HFF-Myc (cell line): ENCODE data around the gene SDK2.

Source experiments
- DNase-seq: peaks from one replicate; pipeline ENCODE4 v3.0.0-alpha.2; 2011; ENCODE audit warnings: low read depth; ENCODE audit errors: extremely low read depth
- H3K4me3 ChIP-seq: replicated peaks from 2 replicates; pipeline ENCODE4 v1.5.1; 2011; ENCODE audit warnings: low read depth, mild to moderate bottlenecking, control low read depth, low read length
- TF ChIP-seq, protein P1 (sequence below): IDR thresholded peaks from 2 replicates; pipeline ENCODE4 v1.5.1; 2012; ENCODE audit warnings: mild to moderate bottlenecking, low read depth, low read length, control low read depth; ENCODE audit errors: missing control alignments

The SDK2 gene

DNA sequence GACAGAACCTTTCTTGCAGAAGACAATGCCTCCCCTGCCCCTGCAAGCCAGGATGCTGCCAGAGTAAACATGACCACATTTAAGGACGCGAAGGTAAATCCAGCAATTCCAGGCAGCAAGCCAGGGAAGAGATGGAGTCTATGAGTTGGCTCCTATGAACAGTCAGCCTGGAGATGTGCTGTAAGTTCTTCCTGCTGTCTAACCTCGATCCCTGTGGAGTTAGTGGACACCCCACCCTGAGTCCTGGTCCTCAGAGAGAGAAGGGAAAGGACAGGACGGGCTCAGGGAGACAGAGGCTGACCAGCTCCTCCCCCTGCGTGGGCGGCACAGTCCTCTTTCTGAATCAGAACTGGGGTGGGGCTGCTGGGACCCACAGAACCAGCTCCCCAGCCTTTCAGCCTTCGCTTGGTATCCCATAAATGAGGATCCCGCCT is 357.4 kb downstream of the SDK2 start:
- DNase-seq, result no peak
- TF ChIP-seq, protein P1, sequence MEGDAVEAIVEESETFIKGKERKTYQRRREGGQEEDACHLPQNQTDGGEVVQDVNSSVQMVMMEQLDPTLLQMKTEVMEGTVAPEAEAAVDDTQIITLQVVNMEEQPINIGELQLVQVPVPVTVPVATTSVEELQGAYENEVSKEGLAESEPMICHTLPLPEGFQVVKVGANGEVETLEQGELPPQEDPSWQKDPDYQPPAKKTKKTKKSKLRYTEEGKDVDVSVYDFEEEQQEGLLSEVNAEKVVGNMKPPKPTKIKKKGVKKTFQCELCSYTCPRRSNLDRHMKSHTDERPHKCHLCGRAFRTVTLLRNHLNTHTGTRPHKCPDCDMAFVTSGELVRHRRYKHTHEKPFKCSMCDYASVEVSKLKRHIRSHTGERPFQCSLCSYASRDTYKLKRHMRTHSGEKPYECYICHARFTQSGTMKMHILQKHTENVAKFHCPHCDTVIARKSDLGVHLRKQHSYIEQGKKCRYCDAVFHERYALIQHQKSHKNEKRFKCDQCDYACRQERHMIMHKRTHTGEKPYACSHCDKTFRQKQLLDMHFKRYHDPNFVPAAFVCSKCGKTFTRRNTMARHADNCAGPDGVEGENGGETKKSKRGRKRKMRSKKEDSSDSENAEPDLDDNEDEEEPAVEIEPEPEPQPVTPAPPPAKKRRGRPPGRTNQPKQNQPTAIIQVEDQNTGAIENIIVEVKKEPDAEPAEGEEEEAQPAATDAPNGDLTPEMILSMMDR, result no peak
- H3K4me3 ChIP-seq, result no peak overlapping the region

DNA sequence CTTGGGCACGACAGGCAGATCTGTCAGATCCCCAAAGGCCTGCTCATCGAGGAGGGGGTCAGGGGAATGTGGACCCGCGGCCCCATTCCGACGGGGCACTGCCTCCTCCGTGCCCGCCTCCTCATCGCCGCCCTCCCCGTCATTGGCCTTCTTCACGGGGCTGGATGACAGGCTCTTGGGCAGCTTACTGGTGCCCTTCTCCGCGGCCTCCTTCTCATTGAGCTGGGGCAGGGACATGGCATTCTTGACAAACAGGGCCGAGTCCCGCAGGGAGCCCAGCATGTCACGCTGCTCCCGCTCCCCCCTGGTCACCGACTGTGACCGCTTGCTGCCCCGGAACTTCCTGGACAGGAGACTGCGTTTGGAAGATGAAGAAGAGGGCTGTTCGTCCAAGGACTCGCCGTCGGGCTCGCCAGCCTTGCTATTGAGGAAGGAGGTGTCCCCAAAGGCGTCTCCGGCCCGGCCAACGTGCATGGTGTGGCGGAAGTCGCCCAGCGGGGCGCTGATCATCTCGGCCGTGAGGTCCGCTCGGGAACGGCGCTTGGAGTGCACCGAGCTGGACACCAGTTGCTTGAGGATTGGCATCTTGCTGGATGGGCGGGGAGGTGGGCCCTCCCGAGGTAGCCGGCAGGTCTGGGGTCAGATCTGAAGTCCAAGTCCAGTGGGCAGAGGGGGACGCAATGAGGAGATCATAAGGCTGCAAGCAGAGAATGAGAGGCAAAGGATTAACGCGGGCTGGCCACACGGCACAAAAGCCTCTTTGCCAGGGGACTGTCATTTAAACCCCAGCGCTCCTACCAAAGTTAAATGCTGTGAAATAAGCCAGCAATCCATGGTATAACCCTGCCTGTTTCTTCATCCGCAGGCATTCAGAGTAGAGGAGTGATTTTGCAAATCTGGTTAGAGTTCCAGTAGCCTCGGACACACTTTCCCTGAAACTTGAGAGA is 358.1 kb downstream of the SDK2 start:
- TF ChIP-seq, protein P1, result no peak
- no peak for DNase-seq

DNA sequence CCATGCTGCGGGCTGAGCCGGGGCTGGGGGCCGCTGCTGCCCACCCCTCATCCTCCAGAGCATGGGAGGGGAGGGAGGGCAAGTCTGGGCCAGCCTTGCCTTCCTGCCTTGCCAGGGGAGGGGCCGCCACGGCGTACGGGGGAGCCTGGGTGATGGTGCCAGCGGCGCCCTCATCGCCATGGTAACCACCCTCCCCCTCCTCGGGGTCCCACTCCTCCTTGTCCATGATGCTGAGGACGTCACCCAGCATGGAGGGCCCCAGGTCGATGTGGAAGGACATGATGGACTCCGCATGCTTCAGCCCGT is 358.7 kb downstream of the SDK2 start:
- H3K4me3 ChIP-seq, result no peak overlapping the region
- no peak for DNase-seq
- TF ChIP-seq, protein P1, result no peak

More for the DNA sequence above, 358.1 kb downstream of the SDK2 start:
- no peak overlapping the region for H3K4me3 ChIP-seq

DNA sequence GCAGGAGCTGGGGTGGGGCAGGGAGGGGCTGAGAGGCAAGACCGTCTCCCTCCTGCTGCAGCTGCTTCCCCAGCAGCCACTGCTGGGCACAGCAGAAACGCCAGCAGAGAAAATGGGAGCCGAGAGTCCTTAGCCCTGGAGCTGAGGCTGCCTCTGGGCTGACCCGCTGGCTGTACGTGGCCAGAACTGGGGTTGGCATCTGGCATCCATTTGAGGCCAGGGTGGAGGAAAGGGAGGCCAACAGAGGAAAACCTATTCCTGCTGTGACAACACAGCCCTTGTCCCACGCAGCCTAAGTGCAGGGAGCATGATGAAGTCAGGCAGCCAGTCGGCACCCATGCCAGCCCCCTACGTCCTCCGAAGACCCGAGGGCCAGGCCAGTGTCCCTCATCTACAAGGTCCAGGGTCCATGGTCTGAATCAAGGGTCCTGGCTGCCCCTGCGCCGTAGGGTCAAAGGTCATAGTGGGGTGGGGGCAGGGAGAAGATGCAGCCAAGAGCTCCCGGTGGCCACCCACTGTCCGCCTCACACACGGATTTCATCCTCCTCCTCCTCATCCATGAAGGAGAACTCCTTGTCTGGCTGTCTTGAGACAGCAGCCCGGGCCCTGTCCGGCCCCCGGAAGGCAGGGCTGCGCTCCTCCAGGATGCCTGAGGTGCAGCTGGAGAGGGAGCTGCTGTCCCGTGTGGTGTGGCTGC is 359.2 kb downstream of the SDK2 start:
- no peak for DNase-seq
- TF ChIP-seq, protein P1, result no peak

More for the DNA sequence above, 359.2 kb downstream of the SDK2 start:
- no peak overlapping the region for H3K4me3 ChIP-seq
